K562 (cell line): ENCODE data around the gene C16orf96. TPM values are rescaled to one million over a fixed set of nuclear protein-coding genes. Genes with fewer than 3 reads are reported as not detected.

ENCODE experiments used
- ATAC-seq: fragments of 200-7000 bp; cut with Tn5 transposase; 3 replicates; pipeline ENCODE4 v1.9.1; 2020; ENCODE audit warnings: moderate library complexity
- BruUV-seq: library from RNA; stranded (reverse); fragments of 400-500 nt; replicated peaks from 2 replicates; lab custom pipeline; 2021; lab: Mats Ljungman, UMichigan
- CTCF ChIA-PET: fragments of 300-600 bp; formaldehyde crosslinking; extraction: SDS; loops from one replicate; lab custom pipeline; 2021; ENCODE audit warnings: low intra/inter-chr PET ratio; lab: Yijun Ruan, JAX
- POLR2A ChIA-PET: fragments of 300-600, 350-650 bp; sonication (Branson Sonifier 250); formaldehyde crosslinking; extraction: SDS; loops from one replicate; lab custom pipeline; 2021; ENCODE audit warnings: antibody characterized with exemption, inconsistent platforms; lab: Yijun Ruan, JAX
- DNase-seq, 4 experiments: peaks; one replicate each; pipeline versions ENCODE4 v3.0.0 to v3.0.0-alpha.2; 2011 to 2018; ENCODE audit warnings: low spot score in 3 of 4, mixed read lengths in 3 of 4; ENCODE audit errors: extremely low read depth in 1 of 4
- FAIRE-seq: peaks from 2 replicates; lab custom pipeline; 2011; peaks lifted over from hg19 to GRCh38; lab: Jason Lieb, UNC
- H2AFZ ChIP-seq: 2 replicates; pipeline ENCODE4 v1.6.0; 2011; ENCODE audit warnings: low read depth, low read length, control low read depth, inconsistent platforms
- H3K27ac ChIP-seq: fragments of 200-600 bp; 3 replicates; pipeline ENCODE4 v1.8.0; 2011; ENCODE audit warnings: low read depth, mild to moderate bottlenecking, control low read depth, inconsistent platforms, low read length, moderate library complexity, mixed read lengths; ENCODE audit errors: extremely low read depth
- H3K27me3 ChIP-seq, 2 experiments: fragments of 300-600 bp in 1 of 2; 2 replicates in 1 of 2; 3 replicates in 1 of 2; pipeline versions ENCODE4 v1.6.0 to v1.8.0; 2011; ENCODE audit warnings: inconsistent platforms in 2 of 2, low read length in 2 of 2, mild to moderate bottlenecking in 1 of 2, mixed read lengths in 1 of 2, moderate library complexity in 1 of 2; ENCODE audit not compliant: control insufficient read depth in 2 of 2, insufficient read depth in 2 of 2
- H3K36me3 ChIP-seq: fragments of 300-600 bp; 3 replicates; pipeline ENCODE4 v1.8.0; 2011; ENCODE audit warnings: mild to moderate bottlenecking, low read length, inconsistent platforms; ENCODE audit not compliant: control insufficient read depth, insufficient read depth
- H3K4me1 ChIP-seq, 2 experiments: fragments of 200-600 bp in 1 of 2; replicated peaks in 1 of 2; 2 replicates in 1 of 2; 3 replicates in 1 of 2; pipeline versions ENCODE4 v1.5.1 to v1.8.0; 2011; ENCODE audit warnings: inconsistent platforms in 2 of 2, low read length in 2 of 2, mild to moderate bottlenecking in 1 of 2, mixed read lengths in 1 of 2, moderate library complexity in 1 of 2; ENCODE audit not compliant: control insufficient read depth in 2 of 2, insufficient read depth in 2 of 2
- H3K4me2 ChIP-seq: 2 replicates; pipeline ENCODE4 v1.6.1; 2011; ENCODE audit warnings: low read length, control low read depth, inconsistent platforms, mixed read lengths; ENCODE audit not compliant: insufficient read depth
- H3K4me3 ChIP-seq: fragments of 200-600 bp; sonication (generic), shearing (Covaris generic); 2 replicates; pipeline ENCODE4 v1.5.1; 2016; ENCODE audit warnings: control low read depth, inconsistent platforms
- H3K79me2 ChIP-seq: fragments of 200-600 bp; 3 replicates; pipeline ENCODE4 v1.8.0; 2011; ENCODE audit warnings: low read length, inconsistent platforms; ENCODE audit not compliant: control insufficient read depth, insufficient read depth
- H3K9ac ChIP-seq, 2 experiments: 2 replicates each; pipeline versions ENCODE4 v1.6.0 to v1.6.1; 2011; ENCODE audit warnings: low read depth in 2 of 2, low read length in 2 of 2, control low read depth in 1 of 2, inconsistent platforms in 1 of 2, mild to moderate bottlenecking in 1 of 2, mixed read lengths in 1 of 2; ENCODE audit not compliant: insufficient read depth in 1 of 2
- H3K9me1 ChIP-seq: one replicate; pipeline ENCODE4 v1.6.0; 2011; ENCODE audit warnings: inconsistent platforms, mild to moderate bottlenecking, low read length, moderate library complexity; ENCODE audit not compliant: control insufficient read depth, insufficient read depth
- H3K9me3 ChIP-seq: replicated peaks from 2 replicates; pipeline ENCODE4 v1.5.1; 2011; ENCODE audit warnings: low read depth, low read length, inconsistent platforms; ENCODE audit not compliant: control insufficient read depth, insufficient read depth
- H4K20me1 ChIP-seq: replicated peaks from 2 replicates; pipeline ENCODE4 v1.6.1; 2011; ENCODE audit warnings: low read length, inconsistent platforms, mixed read lengths; ENCODE audit not compliant: control insufficient read depth, insufficient read depth
- CEBPG ChIP-seq, 3 experiments: fragments of 200-800 bp in 1 of 3; sonication (Bioruptor generic) in 1 of 3; sonication (generic) in 1 of 3; formaldehyde crosslinking in 1 of 3; IDR thresholded peaks in 2 of 3; conservative IDR thresholded peaks in 1 of 3; 2 replicates each; pipeline versions ENCODE4 v1.6.1 to v1.8.0; 2016 to 2022; ENCODE audit warnings: missing compliant biosample characterization in 2 of 3, missing genetic modification characterization in 2 of 3, mild to moderate bottlenecking in 1 of 3, missing genetic modification reagents in 1 of 3
- CTBP1 ChIP-seq: fragments of 450-650 bp; IDR thresholded peaks from 2 replicates; pipeline ENCODE4 v1.6.1; 2016; ENCODE audit warnings: borderline replicate concordance
- DPF2 ChIP-seq: fragments of 450-650 bp; IDR thresholded peaks from 2 replicates; pipeline ENCODE4 v1.6.1; 2016
- L3MBTL2 ChIP-seq: fragments of 450-650 bp; IDR thresholded peaks from 2 replicates; pipeline ENCODE4 v1.6.1; 2016; ENCODE audit warnings: mild to moderate bottlenecking, moderate library complexity
- MAZ ChIP-seq, 2 experiments: fragments of 450-650 bp in 1 of 2; sonication (generic) in 1 of 2; formaldehyde crosslinking; IDR thresholded peaks in 1 of 2; conservative IDR thresholded peaks in 1 of 2; 2 replicates each; pipeline versions ENCODE4 v1.4.0 to v1.5.0; 2020; ENCODE audit warnings: mild to moderate bottlenecking in 1 of 2, missing genetic modification reagents in 1 of 2
- NFE2 ChIP-seq: IDR thresholded peaks from 2 replicates; pipeline ENCODE4 v1.6.1; 2014; ENCODE audit warnings: antibody characterized with exemption, low read depth
- NR2C2 ChIP-seq, 2 experiments: fragments of 200-800 bp in 1 of 2; sonication (Bioruptor generic) in 1 of 2; sonication (generic) in 1 of 2; formaldehyde crosslinking in 1 of 2; IDR thresholded peaks; 2 replicates each; pipeline versions ENCODE4 v1.6.1 to v1.8.0; 2016 to 2022; ENCODE audit warnings: mild to moderate bottlenecking in 1 of 2, missing compliant biosample characterization in 1 of 2, missing genetic modification characterization in 1 of 2, missing genetic modification reagents in 1 of 2
- TRIM28 ChIP-seq: fragments of 450-650 bp; IDR thresholded peaks from 2 replicates; pipeline ENCODE4 v1.6.1; 2017
- ZNF316 ChIP-seq: fragments of 450-650 bp; IDR thresholded peaks from 2 replicates; pipeline ENCODE4 v1.6.1; 2016
- WGBS: fragments of 100-300 bp; shearing (Covaris generic); methylation state at CpG from one replicate; pipeline ENCODE4 v1.1.6; 2016; ENCODE audit warnings: low coverage, mixed read lengths; ENCODE audit not compliant: insufficient coverage; ENCODE audit errors: missing lambda C conversion rate; 5-methylcytosine and 5-hydroxymethylcytosine counted together
- in situ Hi-C: fragments of 300-500 bp; cut with MboI; formaldehyde crosslinking; loops from 4 replicates; pipeline ENCODE4 v1.15.0; 2018; ENCODE audit warnings: inconsistent platforms, mixed read lengths
- intact Hi-C: fragments of 100-400 bp; cut with micrococcal nuclease; formaldehyde crosslinking; loops from 2 replicates; pipeline ENCODE4 v1.14.2; 2022
- polyA plus RNA-seq, 8 experiments: library from polyadenylated mRNA; depleted of rRNA in 4 of 8; stranded (reverse) in 5 of 8; unstranded in 3 of 8; fragments of >200 nt; fragmentation: Nextera tagmentation in 2 of 8; fragmentation: Illumina TruSeq in 1 of 8; extraction: Ambion mirVana in 2 of 8; extraction: Trizol in 1 of 8; gene quantifications; 2 replicates each; pipeline versions ENCODE4 v1.2.1 to v1.2.3, GENCODE V29; 2011 to 2014; ENCODE audit warnings: inconsistent platforms in 1 of 8, missing spikeins in 1 of 8
- total RNA-seq, 7 experiments: library from RNA; depleted of rRNA in 6 of 7; stranded (reverse); fragments of >200 nt in 6 of 7; fragmentation: Illumina TruSeq in 2 of 7; extraction: Trizol in 2 of 7; gene quantifications; 2 replicates each; pipeline versions ENCODE4 v1.2.1 to v1.2.3, GENCODE V29; 2011 to 2021; ENCODE audit warnings: low replicate concordance in 1 of 7
- TF ChIP-seq, protein P1 (sequence below): fragments of 450-650 bp; IDR thresholded peaks from one replicate; pipeline ENCODE4 v1.6.1; 2018; ENCODE audit warnings: mild to moderate bottlenecking, moderate library complexity; ENCODE audit not compliant: partially characterized antibody
- TF ChIP-seq, protein P2 (sequence below), 2 experiments: fragments of 450-650 bp; conservative IDR thresholded peaks; 2 replicates each; pipeline ENCODE4 v1.6.1; 2017; ENCODE audit warnings: mild to moderate bottlenecking in 2 of 2, moderate library complexity in 2 of 2

The C16orf96 gene
- total and polyA plus RNA-seq, 9 of the 15 experiments (the other 6 are each of a cell fraction or from before 2014, with no cell fraction given) = not detected

DNA sequence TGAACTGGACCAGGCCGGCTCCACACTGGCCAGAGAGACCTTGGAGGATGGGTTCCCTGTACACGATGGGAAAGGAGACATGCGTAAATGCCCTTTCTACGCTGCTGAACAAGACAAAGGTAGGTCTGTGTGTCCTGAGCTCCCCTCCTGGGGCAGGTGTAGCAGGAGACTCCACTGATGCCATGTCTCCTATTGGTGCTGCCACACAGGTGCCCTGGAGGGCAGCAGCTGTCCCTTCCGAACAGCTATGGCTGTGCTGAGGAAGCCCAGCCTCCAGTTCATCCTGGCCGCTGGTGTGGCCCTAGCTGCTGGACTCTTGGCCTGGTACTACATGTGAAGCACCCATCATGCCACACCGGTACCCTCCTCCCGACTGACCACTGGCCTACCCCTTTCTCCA lies 46.7 kb upstream of the C16orf96 start:
- TF ChIP-seq CTBP1 (no peak), NR2C2 (CRISPR knock-in tag; IDR thresholded peaks at IDR 0.05) (no peak), NR2C2 (tag; IDR thresholded peaks at IDR 0.05) (no peak), ZNF316 (no peak), CEBPG (CRISPR knock-in tag; IDR thresholded peaks at IDR 0.05) (no peak), CEBPG (tag; conservative IDR thresholded peaks at IDR 0.05 in 1 of 2, IDR thresholded peaks at IDR 0.05 in 1 of 2) (no peak), L3MBTL2 (no peak), NFE2 (no peak), DPF2 (no peak), TRIM28 (no peak), MAZ (CRISPR knock-in tag; conservative IDR thresholded peaks at IDR 0.05 in 1 of 2, IDR thresholded peaks at IDR 0.05 in 1 of 2) (no peak)
- TF ChIP-seq, protein P1, sequence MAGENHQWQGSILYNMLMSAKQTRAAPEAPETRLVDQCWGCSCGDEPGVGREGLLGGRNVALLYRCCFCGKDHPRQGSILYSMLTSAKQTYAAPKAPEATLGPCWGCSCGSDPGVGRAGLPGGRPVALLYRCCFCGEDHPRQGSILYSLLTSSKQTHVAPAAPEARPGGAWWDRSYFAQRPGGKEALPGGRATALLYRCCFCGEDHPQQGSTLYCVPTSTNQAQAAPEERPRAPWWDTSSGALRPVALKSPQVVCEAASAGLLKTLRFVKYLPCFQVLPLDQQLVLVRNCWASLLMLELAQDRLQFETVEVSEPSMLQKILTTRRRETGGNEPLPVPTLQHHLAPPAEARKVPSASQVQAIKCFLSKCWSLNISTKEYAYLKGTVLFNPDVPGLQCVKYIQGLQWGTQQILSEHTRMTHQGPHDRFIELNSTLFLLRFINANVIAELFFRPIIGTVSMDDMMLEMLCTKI = no peak
- TF ChIP-seq, protein P2, sequence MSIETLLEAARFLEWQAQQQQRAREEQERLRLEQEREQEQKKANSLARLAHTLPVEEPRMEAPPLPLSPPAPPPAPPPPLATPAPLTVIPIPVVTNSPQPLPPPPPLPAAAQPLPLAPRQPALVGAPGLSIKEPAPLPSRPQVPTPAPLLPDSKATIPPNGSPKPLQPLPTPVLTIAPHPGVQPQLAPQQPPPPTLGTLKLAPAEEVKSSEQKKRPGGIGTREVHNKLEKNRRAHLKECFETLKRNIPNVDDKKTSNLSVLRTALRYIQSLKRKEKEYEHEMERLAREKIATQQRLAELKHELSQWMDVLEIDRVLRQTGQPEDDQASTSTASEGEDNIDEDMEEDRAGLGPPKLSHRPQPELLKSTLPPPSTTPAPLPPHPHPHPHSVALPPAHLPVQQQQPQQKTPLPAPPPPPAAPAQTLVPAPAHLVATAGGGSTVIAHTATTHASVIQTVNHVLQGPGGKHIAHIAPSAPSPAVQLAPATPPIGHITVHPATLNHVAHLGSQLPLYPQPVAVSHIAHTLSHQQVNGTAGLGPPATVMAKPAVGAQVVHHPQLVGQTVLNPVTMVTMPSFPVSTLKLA (conservative IDR thresholded peaks at IDR 0.05) = no peak
- TF ChIP-seq, all 486 proteins: peak for 0
- CTCF ChIA-PET = no interaction called here
- FAIRE-seq = no peak
- intact Hi-C loops = no loop called here
- Histone ChIP-seq H3K9ac (0 out of 4 replicates have a peak overlapping the region, but pooled peaks of 1 of the 2 experiments have one; percentile 19), H3K27me3 (no peaks in the 10 kb centered on the region), H3K27ac (no peak overlapping the region), H3K9me3 (no peaks in the 10 kb centered on the region), H3K4me1 (peaks cover 0 to 13% of the 10 kb centered on the region in 2 experiments; a peak in 2 of 5 replicates), H4K20me1 (0 out of 2 replicates have a peak, but pooled peaks cover 6% of the 10 kb centered on the region), H3K4me3 (no peak overlapping the region), H3K4me2 (no peak overlapping the region), H3K36me3 (peaks cover 74% of the 10 kb centered on the region; the same call in 2 of the 3 replicates), H3K9me1 (no peaks in the 10 kb centered on the region), H2AFZ (no peak overlapping the region), H3K79me2 (no peaks in the 10 kb centered on the region)
- no TSS peak for BruUV-seq
- in situ Hi-C loops = no loop called here
- no peak for ATAC-seq
- no peak for DNase-seq
- 93% methylated on average over 8 of the region's 8 CpGs for WGBS
- POLR2A ChIA-PET = interaction anchor here (0.9 to 1.2 kb wide), 2 partner anchors 45 to 98 kb away, joined by 3 read pairs; no protein-coding TSS in a partner anchor
